IMR-90 (cell line): ENCODE results near the gene DDX6. TPM values are rescaled to one million over a fixed set of nuclear protein-coding genes. Genes with fewer than 3 reads are reported as not detected.

Source experiments
- ATAC-seq: fragments of 200-7000 bp; cut with Tn5 transposase; 2 replicates; pipeline ENCODE4 v1.9.1; 2020; ENCODE audit warnings: low read depth, mild to moderate bottlenecking, moderate library complexity
- BruUV-seq: library from RNA; stranded (reverse); fragments of 400-500 nt; replicated peaks from 2 replicates; lab custom pipeline; 2021; lab: Mats Ljungman, UMichigan
- CTCF ChIA-PET: fragments of 300-600 bp; formaldehyde crosslinking; extraction: SDS; loops from one replicate; lab custom pipeline; 2021; ENCODE audit warnings: antibody characterized with exemption; lab: Yijun Ruan, JAX
- POLR2A ChIA-PET: fragments of 300-600 bp; sonication (Branson Sonifier 250); formaldehyde crosslinking; loops from one replicate; lab custom pipeline; 2022; ENCODE audit warnings: antibody characterized with exemption; ENCODE audit not compliant: unreplicated experiment; lab: Charles Lee
- DNase-seq: peaks from one replicate; pipeline ENCODE4 v3.0.0; 2013
- H2AFZ ChIP-seq: replicated peaks from 2 replicates; pipeline ENCODE3; 2013; ENCODE audit warnings: low read length, mild to moderate bottlenecking; ENCODE audit not compliant: poor library complexity
- H2AK5ac ChIP-seq: 2 replicates; pipeline ENCODE4 v1.6.1; 2013; ENCODE audit warnings: low read depth, low read length, inconsistent platforms
- H2AK9ac ChIP-seq: replicated peaks from 2 replicates; pipeline ENCODE3; 2013; ENCODE audit warnings: mild to moderate bottlenecking, low read depth, low read length, moderate library complexity; ENCODE audit not compliant: poor library complexity
- H2BK120ac ChIP-seq: 2 replicates; pipeline ENCODE4 v1.6.1; 2013; ENCODE audit warnings: low read depth, low read length, inconsistent platforms
- H2BK15ac ChIP-seq: 3 replicates; pipeline ENCODE4 v1.6.1; 2013; ENCODE audit warnings: low read depth, low read length, inconsistent platforms
- H2BK20ac ChIP-seq: 2 replicates; pipeline ENCODE4 v1.6.1; 2013; ENCODE audit warnings: low read depth, mild to moderate bottlenecking, inconsistent platforms, low read length, moderate library complexity
- H2BK5ac ChIP-seq: 2 replicates; pipeline ENCODE4 v1.6.1; 2013; ENCODE audit warnings: mild to moderate bottlenecking, low read depth, low read length, inconsistent platforms; ENCODE audit not compliant: poor library complexity, severe bottlenecking
- H3K14ac ChIP-seq: replicated peaks from 2 replicates; pipeline ENCODE4 v1.6.1; 2013; ENCODE audit warnings: low read depth, low read length, inconsistent platforms
- H3K18ac ChIP-seq: 2 replicates; pipeline ENCODE4 v1.6.1; 2013; ENCODE audit warnings: low read depth, low read length, control low read depth
- H3K23ac ChIP-seq: 2 replicates; pipeline ENCODE4 v1.6.1; 2013; ENCODE audit warnings: low read depth, low read length, inconsistent platforms
- H3K27ac ChIP-seq: 2 replicates; pipeline ENCODE4 v1.5.1; 2013; ENCODE audit warnings: mild to moderate bottlenecking, control low read depth, low read length; ENCODE audit not compliant: insufficient read depth
- H3K27me3 ChIP-seq: 2 replicates; pipeline ENCODE4 v1.6.1; 2013; ENCODE audit warnings: low read length; ENCODE audit not compliant: control insufficient read depth, insufficient read depth
- H3K36me3 ChIP-seq: 2 replicates; pipeline ENCODE4 v1.6.1; 2013; ENCODE audit warnings: low read length, mixed read lengths; ENCODE audit not compliant: control insufficient read depth, insufficient read depth
- H3K4ac ChIP-seq: 2 replicates; pipeline ENCODE4 v1.6.1; 2013; ENCODE audit warnings: low read depth, low read length, inconsistent platforms
- H3K4me1 ChIP-seq: 2 replicates; pipeline ENCODE4 v1.6.1; 2013; ENCODE audit warnings: low read length, mixed read lengths; ENCODE audit not compliant: control insufficient read depth, insufficient read depth
- H3K4me2 ChIP-seq: 2 replicates; pipeline ENCODE4 v1.6.1; 2013; ENCODE audit warnings: low read depth, mild to moderate bottlenecking, control low read depth, low read length, moderate library complexity
- H3K4me3 ChIP-seq: 2 replicates; pipeline ENCODE4 v1.5.1; 2013; ENCODE audit warnings: low read depth, mild to moderate bottlenecking, control low read depth, low read length, moderate library complexity; ENCODE audit not compliant: insufficient read depth
- H3K56ac ChIP-seq: 2 replicates; pipeline ENCODE4 v1.6.1; 2013; ENCODE audit warnings: low read length, inconsistent platforms; ENCODE audit not compliant: insufficient read depth; ENCODE audit errors: extremely low read depth
- H3K79me1 ChIP-seq, 2 experiments: 2 replicates each; pipeline ENCODE4 v1.6.1; 2013; ENCODE audit warnings: low read length in 2 of 2, inconsistent platforms in 1 of 2, low read depth in 1 of 2
- H3K9ac ChIP-seq: 2 replicates; pipeline ENCODE4 v1.6.1; 2013; ENCODE audit warnings: low read depth, low read length, control low read depth
- H3K9me1 ChIP-seq: 2 replicates; pipeline ENCODE4 v1.6.1; 2013; ENCODE audit warnings: low read length, inconsistent platforms; ENCODE audit not compliant: insufficient read depth
- H3K9me3 ChIP-seq: 2 replicates; pipeline ENCODE4 v1.6.1; 2013; ENCODE audit warnings: low read length; ENCODE audit not compliant: control insufficient read depth, insufficient read depth
- H4K20me1 ChIP-seq: 2 replicates; pipeline ENCODE4 v1.6.1; 2013; ENCODE audit warnings: low read length, inconsistent platforms; ENCODE audit not compliant: insufficient read depth
- H4K5ac ChIP-seq: 2 replicates; pipeline ENCODE4 v1.6.1; 2013; ENCODE audit warnings: mild to moderate bottlenecking, low read depth, low read length, control low read depth
- H4K8ac ChIP-seq, 2 experiments: 2 replicates each; pipeline ENCODE4 v1.6.1; 2013; ENCODE audit warnings: low read depth in 2 of 2, low read length in 2 of 2, control low read depth in 1 of 2, inconsistent platforms in 1 of 2
- H4K91ac ChIP-seq: 2 replicates; pipeline ENCODE4 v1.6.1; 2013; ENCODE audit warnings: low read depth, low read length, inconsistent platforms; ENCODE audit not compliant: insufficient read depth
- BHLHE40 ChIP-seq: fragments of 150-350 bp; IDR thresholded peaks from 2 replicates; pipeline ENCODE4 v1.6.1; 2016; ENCODE audit warnings: mild to moderate bottlenecking, low read depth, low read length
- CEBPB ChIP-seq: IDR thresholded peaks from 2 replicates; pipeline ENCODE4 v1.6.1; 2012; ENCODE audit warnings: low read depth, low read length, improper control_type of control experiment
- CHD1 ChIP-seq: IDR thresholded peaks from 2 replicates; pipeline ENCODE4 v1.6.1; 2012; ENCODE audit warnings: low read depth, low read length, improper control_type of control experiment
- CTCF ChIP-seq: conservative IDR thresholded peaks from 2 replicates; pipeline ENCODE4 v1.5.1; 2012; ENCODE audit warnings: mild to moderate bottlenecking, low read depth, low read length, improper control_type of control experiment
- ELK1 ChIP-seq: fragments of 150-350 bp; IDR thresholded peaks from 2 replicates; pipeline ENCODE4 v1.6.1; 2016; ENCODE audit warnings: low read depth, mild to moderate bottlenecking, low read length, moderate library complexity, borderline replicate concordance
- FOS ChIP-seq: fragments of 150-350 bp; IDR thresholded peaks from 2 replicates; pipeline ENCODE4 v1.6.1; 2016; ENCODE audit warnings: low read depth, low read length
- MAFK ChIP-seq: IDR thresholded peaks from 2 replicates; pipeline ENCODE4 v1.6.1; 2012; ENCODE audit warnings: low read depth, low read length, improper control_type of control experiment
- MAZ ChIP-seq: IDR thresholded peaks from 2 replicates; pipeline ENCODE4 v1.6.1; 2012; ENCODE audit warnings: low read depth, mild to moderate bottlenecking, low read length, improper control_type of control experiment, moderate library complexity, borderline replicate concordance
- MXI1 ChIP-seq: IDR thresholded peaks from 2 replicates; pipeline ENCODE4 v1.6.1; 2012; ENCODE audit warnings: low read depth, mild to moderate bottlenecking, low read length, moderate library complexity, borderline replicate concordance
- NFE2L2 ChIP-seq: fragments of 150-350 bp; IDR thresholded peaks from 2 replicates; pipeline ENCODE4 v1.6.1; 2016; ENCODE audit warnings: low read depth, mild to moderate bottlenecking, low read length
- POLR2A ChIP-seq: IDR thresholded peaks from 2 replicates; pipeline ENCODE4 v1.6.1; 2012; ENCODE audit warnings: mild to moderate bottlenecking, low read depth, low read length
- RAD21 ChIP-seq: IDR thresholded peaks from 2 replicates; pipeline ENCODE4 v1.6.1; 2012; ENCODE audit warnings: low read length, improper control_type of control experiment
- RCOR1 ChIP-seq: IDR thresholded peaks from 2 replicates; pipeline ENCODE4 v1.6.1; 2012; ENCODE audit warnings: mild to moderate bottlenecking, low read length, improper control_type of control experiment; ENCODE audit not compliant: insufficient replicate concordance
- RFX5 ChIP-seq: IDR thresholded peaks from 2 replicates; pipeline ENCODE4 v1.8.0; 2012; ENCODE audit warnings: low read depth, mild to moderate bottlenecking, low read length, moderate library complexity
- SMC3 ChIP-seq: fragments of 150-350 bp; IDR thresholded peaks from 2 replicates; pipeline ENCODE4 v1.6.1; 2016; ENCODE audit warnings: low read depth, mild to moderate bottlenecking, antibody characterized with exemption, low read length, moderate library complexity
- USF2 ChIP-seq: fragments of 150-350 bp; IDR thresholded peaks from 2 replicates; pipeline ENCODE4 v1.6.1; 2017; ENCODE audit warnings: mild to moderate bottlenecking, antibody characterized with exemption, low read length, low read depth
- WGBS, 2 experiments: methylation state at CpG; one replicate each; pipeline versions ENCODE4 v1.1.5 to v1.1.7; 2013; ENCODE audit warnings: missing lambda C conversion rate in 2 of 2; ENCODE audit not compliant: insufficient read length in 1 of 2; ENCODE audit errors: extremely low coverage in 2 of 2; 5-methylcytosine and 5-hydroxymethylcytosine counted together
- dilution Hi-C: fragments of 300-500 bp; cut with HindIII; formaldehyde crosslinking; loops from one replicate; pipeline ENCODE4 v1.14.3; 2018; ENCODE audit warnings: low sequenced_read_pairs; ENCODE audit not compliant: unreplicated experiment
- in situ Hi-C: fragments of 300-500 bp; cut with MboI; formaldehyde crosslinking; loops from 3 replicates; pipeline ENCODE4 v1.14.3; 2019; ENCODE audit warnings: low sequenced_read_pairs, inconsistent platforms, mixed read lengths
- intact Hi-C: fragments of 100-400 bp; cut with micrococcal nuclease; formaldehyde crosslinking; loops from 2 replicates; pipeline ENCODE4 v1.10.0; 2022
- polyA plus RNA-seq, 3 experiments: library from polyadenylated mRNA; depleted of rRNA; stranded (reverse); fragments of >200 nt; gene quantifications; 2 replicates each; pipeline ENCODE4 v1.2.3, GENCODE V29; 2012; ENCODE audit warnings: low replicate concordance in 1 of 3
- total RNA-seq: library from RNA; depleted of rRNA; stranded (reverse); fragments of >200 nt; gene quantifications from 2 replicates; pipeline ENCODE4 v1.2.3, GENCODE V29; 2012

DDX6 gene
- total and polyA plus RNA-seq, 2 of the 4 experiments (the other 2 are of a cell fraction): 19.2 to 197 TPM

- CTCF ChIA-PET: no interaction called here
- Histone ChIP-seq H3K9ac (no peak overlapping the region), H3K14ac (no peak overlapping the region), H2AK9ac (no peak overlapping the region), H4K8ac (no peak overlapping the region), H2AK5ac (no peak overlapping the region), H4K5ac (no peak overlapping the region), H3K27ac (no peak overlapping the region), H2BK20ac (no peak overlapping the region), H2AFZ (no peak overlapping the region), H2BK15ac (no peak overlapping the region), H2BK5ac (no peak overlapping the region), H3K9me3 (0 out of 2 replicates have a peak, but pooled peaks cover 2% of the 10 kb centered on the region), H3K18ac (no peak overlapping the region), H3K4ac (no peak overlapping the region), H4K91ac (no peak overlapping the region), H3K9me1 (no peaks in the 10 kb centered on the region), H3K56ac (no peak overlapping the region), H3K4me1 (no peaks in the 10 kb centered on the region), H3K27me3 (peaks cover 17% of the 10 kb centered on the region), H3K23ac (no peak overlapping the region), H3K36me3 (no peaks in the 10 kb centered on the region), H3K4me2 (no peak overlapping the region), H2BK120ac (no peak overlapping the region), H3K79me1 (no peaks in the 10 kb centered on the region), H4K20me1 (no peaks in the 10 kb centered on the region), H3K4me3 (no peak overlapping the region)
- POLR2A ChIA-PET: no interaction called here
- no CpG with 5 or more reads among the region's 1 CpG for WGBS, 2 experiments
- intact Hi-C loops (no loop called here), dilution Hi-C loops (no loop called here), in situ Hi-C loops (no loop called here)
- TF ChIP-seq FOS: no peak
- no peak for TF ChIP-seq USF2
- no peak for TF ChIP-seq RFX5
- TF ChIP-seq MXI1: no peak
- TF ChIP-seq NFE2L2: no peak
- TF ChIP-seq RCOR1: no peak
- TF ChIP-seq POLR2A: no peak
- no peak for TF ChIP-seq RAD21
- TF ChIP-seq MAFK: no peak
- TF ChIP-seq CTCF: no peak
- TF ChIP-seq ELK1: no peak
- no peak for TF ChIP-seq CHD1
- TF ChIP-seq CEBPB: no peak
- TF ChIP-seq BHLHE40: no peak
- no peak for TF ChIP-seq MAZ
- no peak for TF ChIP-seq SMC3
- ATAC-seq (no peak), DNase-seq (no peak)
- BruUV-seq: no TSS peak
Observed at GRCh38 chr11:118813551-118813950, 22.6 kb upstream of the DDX6 start.
